ENCODE measurements around the gene KCNIP4.

The KCNIP4 gene

GRCh38 chr4:21625447-21625846 is 323.1 kb downstream of the KCNIP4 start:
- H3K4me3 ChIP-seq (ENCODE audit: severe bottlenecking) = no peak overlapping the region
- ATAC-seq (ENCODE audit: low read depth) (no peak), DNase-seq (ENCODE audit: low spot score) (no peak)
- no peak overlapping the region for H3K27ac ChIP-seq (ENCODE audit: poor library complexity, severe bottlenecking)
- H3K36me3 ChIP-seq (ENCODE audit: low read depth) = no peaks in the 10 kb centered on the region
- TF ChIP-seq CTCF (IDR thresholded peaks at IDR 0.05; ENCODE audit: poor library complexity, severe bottlenecking) = no peak
- no peaks in the 10 kb centered on the region for H3K27me3 ChIP-seq (ENCODE audit: insufficient read depth, poor library complexity, severe bottlenecking)
- H3K9me3 ChIP-seq (ENCODE audit: severe bottlenecking) = no peaks in the 10 kb centered on the region
- H3K4me1 ChIP-seq (ENCODE audit: insufficient read depth, poor library complexity, severe bottlenecking) = no peaks in the 10 kb centered on the region

DNA sequence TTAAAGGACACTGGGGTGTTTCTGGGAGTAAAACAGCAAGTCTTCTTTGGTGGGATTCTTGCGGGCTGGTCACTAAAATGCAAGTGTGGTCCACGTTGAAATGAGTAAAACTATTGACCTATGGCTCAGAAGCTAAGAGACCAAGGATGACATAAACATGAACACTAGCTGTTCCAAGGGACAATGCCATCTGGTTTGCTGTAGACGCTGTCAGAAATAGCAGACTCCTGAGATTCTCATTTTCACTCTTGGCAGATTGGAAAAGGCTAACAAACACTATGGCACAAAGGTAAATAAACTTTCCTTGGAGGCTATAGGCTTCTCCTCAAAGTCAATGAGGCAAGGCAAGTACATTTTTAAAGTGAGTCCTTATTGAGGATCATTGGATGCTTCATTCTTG is 343.6 kb downstream of the KCNIP4 start:
- no peaks in the 10 kb centered on the region for H3K27me3 ChIP-seq (ENCODE audit: insufficient read depth, poor library complexity, severe bottlenecking)
- H3K27ac ChIP-seq (ENCODE audit: poor library complexity, severe bottlenecking) = no peak overlapping the region
- H3K4me1 ChIP-seq (ENCODE audit: insufficient read depth, poor library complexity, severe bottlenecking) = no peaks in the 10 kb centered on the region

GRCh38 chr4:21596521-21596920 is 352.1 kb downstream of the KCNIP4 start:
- DNase-seq (ENCODE audit: low spot score) (no peak), ATAC-seq (ENCODE audit: low read depth) (no peak)
- TF ChIP-seq CTCF (IDR thresholded peaks at IDR 0.05; ENCODE audit: poor library complexity, severe bottlenecking) = no peak
- Histone ChIP-seq H3K36me3 (ENCODE audit: low read depth) (no peaks in the 10 kb centered on the region), H3K4me3 (ENCODE audit: severe bottlenecking) (no peak overlapping the region), H3K4me1 (ENCODE audit: insufficient read depth, poor library complexity, severe bottlenecking) (no peaks in the 10 kb centered on the region), H3K9me3 (ENCODE audit: severe bottlenecking) (no peaks in the 10 kb centered on the region), H3K27ac (ENCODE audit: poor library complexity, severe bottlenecking) (no peak overlapping the region), H3K27me3 (ENCODE audit: insufficient read depth, poor library complexity, severe bottlenecking) (no peaks in the 10 kb centered on the region)

More for the DNA sequence above, 343.6 kb downstream of the KCNIP4 start:
- Histone ChIP-seq H3K36me3 (ENCODE audit: low read depth) (no peaks in the 10 kb centered on the region), H3K4me3 (ENCODE audit: severe bottlenecking) (no peak overlapping the region), H3K9me3 (ENCODE audit: severe bottlenecking) (no peaks in the 10 kb centered on the region)
- no peak for TF ChIP-seq CTCF (IDR thresholded peaks at IDR 0.05; ENCODE audit: poor library complexity, severe bottlenecking)
- ATAC-seq (ENCODE audit: low read depth) (no peak), DNase-seq (ENCODE audit: low spot score) (no peak)

DNA sequence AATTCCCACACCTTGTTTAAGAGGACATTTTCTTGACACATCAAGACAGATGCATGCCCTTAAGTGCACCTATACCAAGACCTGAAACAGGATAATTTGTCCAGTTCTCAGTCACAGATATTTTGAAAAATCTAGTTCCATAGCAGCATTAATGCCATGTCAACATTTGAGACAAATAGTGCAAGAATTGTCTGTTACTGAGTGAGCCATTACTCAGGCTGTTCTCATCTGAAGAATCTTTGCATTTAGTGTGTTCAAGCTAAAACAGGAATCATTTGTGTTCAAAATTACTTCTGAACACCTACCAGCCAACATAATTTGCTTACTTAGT is 354.9 kb downstream of the KCNIP4 start:
- Histone ChIP-seq H3K36me3 (ENCODE audit: low read depth) (no peaks in the 10 kb centered on the region), H3K27me3 (ENCODE audit: insufficient read depth, poor library complexity, severe bottlenecking) (peaks cover 4% of the 10 kb centered on the region), H3K4me1 (ENCODE audit: insufficient read depth, poor library complexity, severe bottlenecking) (no peaks in the 10 kb centered on the region), H3K27ac (ENCODE audit: poor library complexity, severe bottlenecking) (no peak overlapping the region), H3K4me3 (ENCODE audit: severe bottlenecking) (no peak overlapping the region), H3K9me3 (ENCODE audit: severe bottlenecking) (no peaks in the 10 kb centered on the region)
- DNase-seq (ENCODE audit: low spot score) (no peak), ATAC-seq (ENCODE audit: low read depth) (no peak)
- no peak for TF ChIP-seq CTCF (IDR thresholded peaks at IDR 0.05; ENCODE audit: poor library complexity, severe bottlenecking)

GRCh38 chr4:21592970-21593670 is 355.5 kb downstream of the KCNIP4 start:
- ATAC-seq (ENCODE audit: low read depth) (no peak), DNase-seq (ENCODE audit: low spot score) (no peak)
- Histone ChIP-seq H3K4me3 (ENCODE audit: severe bottlenecking) (no peak overlapping the region), H3K4me1 (ENCODE audit: insufficient read depth, poor library complexity, severe bottlenecking) (no peaks in the 10 kb centered on the region), H3K9me3 (ENCODE audit: severe bottlenecking) (no peaks in the 10 kb centered on the region), H3K27me3 (ENCODE audit: insufficient read depth, poor library complexity, severe bottlenecking) (peaks cover 4% of the 10 kb centered on the region), H3K36me3 (ENCODE audit: low read depth) (no peaks in the 10 kb centered on the region), H3K27ac (ENCODE audit: poor library complexity, severe bottlenecking) (no peak overlapping the region)
- no peak for TF ChIP-seq CTCF (IDR thresholded peaks at IDR 0.05; ENCODE audit: poor library complexity, severe bottlenecking)
